GM12878 (cell line): Measurements from ENCODE around the gene FAP.

Experiments
- FOS ChIP-seq: IDR thresholded peaks from 3 replicates; pipeline ENCODE4 v1.6.1; 2011; ENCODE audit warnings: borderline replicate concordance; ENCODE audit not compliant: insufficient read length; ENCODE audit errors: extremely low read depth
- IKZF1 ChIP-seq: fragments of 450-650 bp; conservative IDR thresholded peaks from 2 replicates; pipeline ENCODE4 v1.6.1; 2017; ENCODE audit warnings: antibody characterized with exemption, mild to moderate bottlenecking
- MAX ChIP-seq: IDR thresholded peaks from 2 replicates; pipeline ENCODE4 v1.6.1; 2012; ENCODE audit warnings: low read depth, low read length, improper control_type of control experiment
- NR2C1 ChIP-seq: fragments of 450-650 bp; IDR thresholded peaks from 2 replicates; pipeline ENCODE4 v1.6.1; 2017; ENCODE audit warnings: antibody characterized with exemption, mild to moderate bottlenecking, moderate library complexity
- POLR2AphosphoS5 ChIP-seq: IDR thresholded peaks from 2 replicates; pipeline ENCODE4 v1.6.1; 2011; ENCODE audit warnings: mild to moderate bottlenecking, low read length, inconsistent platforms
- REST ChIP-seq: IDR thresholded peaks from 2 replicates; pipeline ENCODE4 v1.6.1; 2012; ENCODE audit warnings: mild to moderate bottlenecking, low read depth, low read length
- TF ChIP-seq, protein P1 (sequence below), 3 experiments: IDR thresholded peaks in 2 of 3; conservative IDR thresholded peaks in 1 of 3; 2 replicates each; pipeline ENCODE4 v1.5.1; 2011; ENCODE audit warnings: low read depth in 3 of 3, low read length in 3 of 3, mild to moderate bottlenecking in 3 of 3, control low read depth in 2 of 3, moderate library complexity in 2 of 3, inconsistent platforms in 1 of 3, mixed read lengths in 1 of 3; ENCODE audit not compliant: control insufficient read depth in 2 of 3, insufficient read depth in 1 of 3; ENCODE audit errors: extremely low read depth in 1 of 3
- TF ChIP-seq, protein P2 (sequence below): IDR thresholded peaks from 2 replicates; pipeline ENCODE4 v1.6.1; 2011; ENCODE audit warnings: borderline replicate concordance, low read depth, mild to moderate bottlenecking, moderate library complexity, mixed read lengths, low read length; ENCODE audit not compliant: insufficient read depth; ENCODE audit errors: extremely low read length

DNA sequence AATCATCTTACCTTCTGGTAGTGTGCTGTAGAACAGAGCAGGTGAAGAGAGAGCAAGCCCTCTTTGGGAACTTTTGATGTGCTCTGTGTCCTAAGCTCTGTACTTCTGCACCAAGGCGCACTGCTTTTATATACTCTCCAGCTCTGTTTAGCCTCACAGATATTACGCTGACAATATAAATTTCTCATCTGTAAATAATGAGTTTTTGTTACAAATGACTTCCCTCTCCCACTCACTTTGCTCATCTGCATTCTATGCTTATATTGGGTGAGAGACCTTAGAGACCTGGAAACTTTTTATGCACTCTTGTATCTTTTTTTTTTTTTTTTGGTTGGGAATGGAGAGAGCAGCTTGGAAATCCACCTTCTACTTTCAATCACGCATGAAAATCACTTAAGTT lies 91.1 kb downstream of the FAP start, which contains the start of gene GCG:
- no peak for TF ChIP-seq MAX
- no peak for TF ChIP-seq POLR2AphosphoS5
- TF ChIP-seq, protein P1, sequence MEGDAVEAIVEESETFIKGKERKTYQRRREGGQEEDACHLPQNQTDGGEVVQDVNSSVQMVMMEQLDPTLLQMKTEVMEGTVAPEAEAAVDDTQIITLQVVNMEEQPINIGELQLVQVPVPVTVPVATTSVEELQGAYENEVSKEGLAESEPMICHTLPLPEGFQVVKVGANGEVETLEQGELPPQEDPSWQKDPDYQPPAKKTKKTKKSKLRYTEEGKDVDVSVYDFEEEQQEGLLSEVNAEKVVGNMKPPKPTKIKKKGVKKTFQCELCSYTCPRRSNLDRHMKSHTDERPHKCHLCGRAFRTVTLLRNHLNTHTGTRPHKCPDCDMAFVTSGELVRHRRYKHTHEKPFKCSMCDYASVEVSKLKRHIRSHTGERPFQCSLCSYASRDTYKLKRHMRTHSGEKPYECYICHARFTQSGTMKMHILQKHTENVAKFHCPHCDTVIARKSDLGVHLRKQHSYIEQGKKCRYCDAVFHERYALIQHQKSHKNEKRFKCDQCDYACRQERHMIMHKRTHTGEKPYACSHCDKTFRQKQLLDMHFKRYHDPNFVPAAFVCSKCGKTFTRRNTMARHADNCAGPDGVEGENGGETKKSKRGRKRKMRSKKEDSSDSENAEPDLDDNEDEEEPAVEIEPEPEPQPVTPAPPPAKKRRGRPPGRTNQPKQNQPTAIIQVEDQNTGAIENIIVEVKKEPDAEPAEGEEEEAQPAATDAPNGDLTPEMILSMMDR (IDR thresholded peaks at IDR 0.05 in 2 of 3, conservative IDR thresholded peaks at IDR 0.05 in 1 of 3; ENCODE audit: control insufficient read depth in 2 of 3, extremely low read depth in 1 of 3, insufficient read depth in 1 of 3, low read depth in 3 of 3, low read length in 3 of 3) = no peak
- TF ChIP-seq REST = no peak
- no peak for TF ChIP-seq FOS
- no peak for TF ChIP-seq NR2C1
- TF ChIP-seq IKZF1 = no peak
- TF ChIP-seq, protein P2, sequence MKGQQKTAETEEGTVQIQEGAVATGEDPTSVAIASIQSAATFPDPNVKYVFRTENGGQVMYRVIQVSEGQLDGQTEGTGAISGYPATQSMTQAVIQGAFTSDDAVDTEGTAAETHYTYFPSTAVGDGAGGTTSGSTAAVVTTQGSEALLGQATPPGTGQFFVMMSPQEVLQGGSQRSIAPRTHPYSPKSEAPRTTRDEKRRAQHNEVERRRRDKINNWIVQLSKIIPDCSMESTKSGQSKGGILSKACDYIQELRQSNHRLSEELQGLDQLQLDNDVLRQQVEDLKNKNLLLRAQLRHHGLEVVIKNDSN = no peak
